Activated T-cell treated with anti-CD3 and anti-CD28 coated beads for 1 hour (primary cell): Measurements from ENCODE around the gene BMP2K.
"Not testable (repeated sequence)": the region's sequence is repeated elsewhere in the genome, so short reads cannot be mapped to it uniquely, and the experiment has no call there.

Source experiments
- DNase-seq: peaks from one replicate; pipeline ENCODE4 v3.0.0-alpha.2; 2020; ENCODE audit warnings: low read depth

BMP2K gene

DNA sequence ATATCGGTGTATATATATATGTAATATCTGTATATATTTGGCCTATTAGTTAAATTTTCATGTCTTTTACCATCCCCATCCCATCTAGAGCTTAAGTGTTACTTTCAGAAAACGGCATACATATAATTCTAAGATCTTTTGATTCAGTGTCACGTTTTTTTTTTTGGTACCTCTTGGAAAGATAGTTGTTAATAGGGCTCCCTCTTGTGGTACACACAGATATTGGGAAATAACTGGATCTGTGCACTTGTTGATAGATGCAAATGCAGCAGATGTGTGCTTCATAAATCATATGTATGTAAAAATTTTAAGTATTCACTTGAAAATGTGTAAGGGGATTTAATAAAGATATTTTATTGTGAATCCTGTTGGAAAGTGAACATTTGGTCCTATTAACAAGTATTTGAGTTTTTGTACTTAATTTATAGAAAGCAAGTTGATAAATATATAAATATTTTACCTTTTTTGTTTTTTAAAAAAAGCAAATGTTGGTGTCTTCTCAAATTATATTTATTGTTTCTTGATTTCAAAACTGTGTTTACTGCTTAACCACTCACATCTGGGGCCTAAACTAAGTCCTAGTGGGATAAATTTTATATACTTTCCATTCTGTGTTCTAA lies 88.4 kb downstream of the BMP2K start:
- no peak for DNase-seq

DNA sequence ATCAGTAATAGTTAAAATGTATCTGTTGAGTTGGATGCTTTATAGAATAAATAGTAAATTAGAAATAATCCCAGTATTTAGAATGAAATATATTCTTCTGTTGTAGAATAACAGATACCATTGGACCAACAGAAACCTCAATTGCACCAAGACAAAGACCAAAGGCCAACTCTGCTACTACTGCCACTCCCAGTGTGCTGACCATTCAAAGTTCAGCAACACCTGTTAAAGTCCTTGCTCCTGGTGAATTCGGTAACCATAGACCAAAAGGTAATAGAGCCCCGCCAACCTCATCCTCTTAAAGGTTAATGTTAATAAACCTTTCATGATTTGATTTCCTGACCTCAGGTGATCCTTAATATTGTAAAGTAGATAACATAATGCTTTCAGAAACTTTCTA lies 89.3 kb downstream of the BMP2K start:
- DNase-seq: no peak

DNA sequence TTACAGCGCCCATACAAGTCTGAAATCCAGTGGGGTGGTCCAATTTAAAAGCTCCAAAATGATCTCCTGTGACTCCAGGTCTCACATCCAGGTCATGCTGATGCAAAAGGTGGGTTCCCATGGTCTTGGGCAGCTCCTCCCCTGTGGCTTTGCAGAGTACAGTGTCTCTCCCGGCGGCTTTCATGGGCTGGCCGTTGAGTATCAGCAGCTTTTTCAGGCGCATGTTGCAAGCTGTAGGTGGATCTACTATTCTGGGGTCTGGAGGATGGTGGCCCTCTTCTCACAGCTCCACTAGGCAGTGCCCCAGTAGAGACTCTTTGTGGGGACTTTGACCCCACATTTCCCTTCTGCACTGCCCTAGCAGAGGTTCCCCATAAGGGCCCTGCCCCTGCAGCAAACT lies 92.6 kb downstream of the BMP2K start:
- not testable (repeated sequence) for DNase-seq

DNA sequence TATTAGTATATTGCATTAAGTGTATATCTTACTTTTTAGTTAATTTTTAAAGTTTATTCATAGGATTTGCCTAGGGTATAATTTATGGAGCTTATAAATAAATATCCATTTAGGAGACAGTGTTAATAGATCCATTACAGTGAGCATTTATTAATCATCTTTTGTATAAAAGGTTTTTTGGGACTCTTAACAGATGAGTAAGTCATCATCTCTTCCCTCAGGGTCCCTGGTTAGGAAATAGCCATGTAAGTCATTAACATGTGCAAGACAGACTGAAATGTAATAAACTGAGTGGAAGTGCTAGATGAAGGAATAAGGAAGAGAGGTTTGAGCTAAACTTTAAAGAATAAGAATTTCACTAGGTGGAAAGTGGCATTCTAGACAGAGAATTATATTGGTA lies 93.9 kb downstream of the BMP2K start:
- DNase-seq: no peak

DNA sequence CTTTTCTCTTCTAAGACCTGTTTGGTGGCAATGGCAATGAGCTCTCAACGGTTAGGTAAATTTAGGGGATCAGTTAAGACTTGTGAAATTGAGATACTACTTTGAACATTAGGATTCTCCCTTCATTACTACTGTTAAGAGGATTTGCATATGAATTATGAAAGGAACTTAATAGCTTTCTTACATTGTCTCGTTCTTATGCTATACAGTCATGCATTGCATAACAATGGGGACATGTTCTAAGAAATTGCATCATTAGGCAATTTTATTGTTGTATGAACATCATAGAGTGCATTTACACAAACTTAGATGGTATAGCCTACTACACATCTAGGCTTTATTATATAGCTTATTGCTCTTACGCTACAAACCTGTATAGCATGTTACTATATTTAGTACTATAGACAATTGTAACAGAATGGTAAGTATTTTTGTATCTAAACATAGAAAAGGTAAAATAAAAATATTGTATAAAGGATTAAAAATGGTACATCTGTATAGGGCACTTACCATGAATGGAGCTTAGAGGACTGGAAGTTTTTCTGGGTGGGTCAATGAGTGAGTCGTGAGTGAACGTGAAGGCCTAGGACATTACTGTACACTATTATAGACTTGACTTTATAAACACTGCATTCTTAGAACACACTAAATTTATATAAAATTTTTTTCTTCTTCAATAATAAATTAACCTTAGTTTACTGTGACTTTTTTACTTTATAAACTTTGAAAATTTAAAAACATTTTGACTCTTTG lies 100.6 kb downstream of the BMP2K start:
- DNase-seq: no peak

DNA sequence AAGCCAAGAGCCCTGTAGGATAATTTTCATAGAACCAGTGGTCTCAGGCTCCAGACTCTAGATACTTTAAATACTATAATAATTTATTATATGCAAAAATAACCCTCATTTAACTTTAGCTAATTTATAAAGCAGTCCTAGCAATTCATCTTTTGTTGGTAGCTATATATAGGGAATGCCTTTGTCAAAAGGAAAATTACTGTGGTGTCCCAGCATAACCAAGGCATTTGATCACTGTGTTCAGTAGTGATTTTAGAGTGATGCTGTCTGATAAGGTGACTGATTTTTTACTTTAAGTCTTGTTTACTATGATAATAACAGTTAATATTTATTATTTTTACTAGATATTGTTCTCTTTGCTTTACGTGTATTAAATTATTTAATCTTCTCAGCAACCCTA lies 101.9 kb downstream of the BMP2K start:
- DNase-seq: no peak

DNA sequence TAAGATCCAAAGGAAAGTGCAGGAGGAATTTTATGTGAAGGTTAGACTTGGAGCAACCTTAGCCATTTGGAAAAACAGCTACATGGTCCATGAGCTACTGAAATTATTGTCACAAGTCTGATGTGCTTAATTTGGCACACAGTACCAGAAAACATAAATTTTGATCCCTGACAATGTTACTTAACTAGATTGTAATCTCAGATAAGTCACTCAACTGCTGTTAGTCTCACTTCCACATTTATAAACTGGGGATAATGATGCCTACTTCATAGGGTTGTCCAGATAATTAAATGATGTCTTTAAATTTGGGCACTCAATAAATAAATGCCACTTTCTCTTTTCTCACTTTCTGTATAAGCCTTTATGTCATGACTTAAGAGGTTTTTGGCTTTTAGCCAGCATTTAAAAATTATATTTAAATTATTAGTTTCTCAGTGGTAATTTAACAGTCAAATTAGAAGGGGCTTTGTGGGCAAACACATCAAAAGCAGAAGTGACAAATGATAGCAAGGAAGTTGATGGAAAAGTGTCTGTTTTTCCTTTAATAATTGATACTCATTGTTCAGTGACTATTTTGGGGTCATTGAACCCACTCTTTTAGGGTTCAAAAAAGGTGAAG lies 104.8 kb downstream of the BMP2K start:
- no peak for DNase-seq

DNA sequence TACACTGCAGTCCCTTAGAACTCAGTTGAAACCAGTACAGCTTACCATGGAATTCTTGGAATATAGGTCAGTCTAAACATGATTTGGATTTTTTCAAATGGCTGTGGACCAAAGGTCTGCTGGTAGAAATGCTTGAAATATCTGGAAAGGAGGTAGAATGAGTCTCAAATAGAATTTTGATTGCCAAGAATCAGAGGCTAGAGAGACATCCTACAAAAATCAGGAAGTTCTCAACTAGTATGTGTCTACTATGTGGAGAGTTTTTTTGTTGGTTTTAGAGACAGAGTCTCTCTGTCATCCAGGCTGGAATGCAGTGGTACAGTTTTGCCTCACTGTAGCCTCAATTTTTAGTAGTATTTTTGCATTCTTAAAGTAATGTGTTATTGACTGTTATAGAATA lies 109.4 kb downstream of the BMP2K start:
- no peak for DNase-seq

DNA sequence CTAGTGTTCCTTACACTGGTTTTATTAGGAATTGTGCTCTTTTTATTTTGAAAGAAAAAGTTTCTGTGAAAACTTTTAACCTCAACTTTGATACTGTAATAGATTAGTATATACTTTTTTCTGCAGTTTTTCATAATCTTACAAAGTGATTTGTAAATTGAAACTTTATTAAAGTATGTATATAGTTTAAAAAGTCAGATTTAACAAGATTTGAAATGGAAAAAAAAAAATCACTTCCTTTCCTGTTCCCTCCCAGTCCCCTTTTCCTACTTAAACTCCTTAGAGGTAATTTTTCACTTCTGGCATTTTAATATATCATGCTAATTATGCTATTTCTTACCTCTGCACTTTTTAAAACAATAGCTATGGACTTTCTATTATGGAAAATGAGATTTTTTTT lies 113.8 kb downstream of the BMP2K start:
- no peak for DNase-seq

DNA sequence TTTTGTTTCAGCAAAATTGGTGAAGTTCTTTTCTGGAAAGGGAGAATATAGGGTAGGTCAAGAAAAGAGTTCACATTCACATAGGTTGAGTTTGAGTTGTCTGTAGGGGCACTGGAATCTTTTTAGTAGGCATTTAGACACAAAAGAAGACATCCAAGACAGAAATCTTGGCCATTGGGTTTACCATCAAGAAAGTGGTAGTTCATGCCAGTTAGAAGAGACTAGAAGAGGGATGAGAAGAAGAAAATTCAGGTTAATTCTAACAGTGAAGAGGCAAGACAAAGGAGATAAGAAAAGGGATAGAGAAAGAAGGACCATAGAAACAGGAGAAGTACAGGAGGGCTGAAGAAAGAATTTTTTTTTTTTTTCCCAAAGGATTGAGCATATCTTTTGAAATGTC lies 123.2 kb downstream of the BMP2K start:
- DNase-seq: no peak

DNA sequence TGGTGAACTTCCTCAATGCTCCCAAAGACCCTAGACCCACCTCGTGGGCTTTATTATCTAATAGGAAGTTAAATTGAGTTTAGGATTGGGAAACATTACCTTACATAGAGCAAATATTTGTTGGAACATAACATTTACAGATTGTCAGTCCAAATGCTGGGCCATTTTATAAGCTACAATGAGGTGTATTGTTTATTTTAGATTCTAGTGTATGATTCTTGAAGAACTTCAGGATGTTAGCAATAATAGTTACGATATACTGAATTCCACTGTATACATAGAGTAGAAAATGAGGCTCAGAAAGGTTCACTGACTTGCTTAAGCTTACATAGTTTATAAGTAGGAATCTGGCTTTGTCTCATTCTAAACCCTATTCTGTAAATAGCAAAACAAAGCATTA lies 125.7 kb downstream of the BMP2K start:
- no peak for DNase-seq

DNA sequence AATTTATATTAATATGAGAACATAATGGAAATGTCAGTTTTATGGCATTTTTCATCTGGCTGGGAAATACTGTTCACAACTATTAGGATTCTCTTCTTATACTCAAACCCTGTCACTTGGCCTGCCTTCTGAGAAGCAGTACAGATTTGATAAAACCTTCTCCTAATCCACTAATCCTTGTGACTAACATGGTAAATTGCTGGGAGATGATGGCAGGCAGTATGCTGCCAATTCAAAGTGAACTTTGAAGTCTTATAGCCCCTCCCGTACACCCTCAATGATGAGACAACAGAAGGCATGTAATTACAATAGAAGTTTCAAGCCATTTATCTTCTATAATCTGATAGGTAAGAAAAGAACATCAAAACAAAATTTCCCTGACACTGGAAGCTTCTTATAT lies 126.1 kb downstream of the BMP2K start:
- no peak for DNase-seq

DNA sequence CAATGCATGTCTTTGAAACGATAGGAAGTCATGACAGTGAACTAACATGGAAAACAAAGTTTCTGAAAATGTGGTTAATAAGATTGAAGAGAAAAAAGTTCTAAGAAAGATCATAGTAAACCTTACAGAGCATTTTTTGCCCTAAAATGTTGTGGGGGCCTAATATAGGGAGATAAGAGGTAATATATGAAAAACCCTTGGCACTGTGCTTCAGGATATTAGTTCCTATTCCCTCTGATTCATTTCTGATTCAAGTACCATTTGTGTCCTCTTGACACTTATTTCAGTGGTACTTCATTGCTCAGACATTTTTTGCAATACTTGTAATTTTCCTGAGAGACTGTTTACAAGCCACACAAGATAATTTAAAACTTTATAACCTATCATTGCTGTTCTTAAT lies 128.0 kb downstream of the BMP2K start:
- no peak for DNase-seq

DNA sequence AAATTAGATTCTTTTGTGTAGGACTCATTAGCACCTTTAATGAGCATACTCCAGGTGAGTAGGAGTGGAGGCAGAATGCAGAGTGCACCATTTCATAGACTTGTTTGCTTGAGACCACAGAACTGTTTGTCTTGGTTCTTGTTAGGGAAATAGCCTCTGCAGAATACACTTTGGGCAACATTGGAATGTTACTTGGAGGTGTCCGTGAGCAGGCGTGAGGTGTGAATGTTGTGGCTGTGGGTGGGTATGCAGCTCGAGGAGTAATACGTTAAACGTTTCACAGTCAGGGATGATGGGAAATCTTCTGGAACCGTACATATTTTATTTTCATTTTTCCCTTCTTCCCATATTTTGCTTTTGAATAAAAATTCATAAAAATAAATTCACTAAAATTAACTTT lies 131.5 kb downstream of the BMP2K start:
- DNase-seq: no peak

DNA sequence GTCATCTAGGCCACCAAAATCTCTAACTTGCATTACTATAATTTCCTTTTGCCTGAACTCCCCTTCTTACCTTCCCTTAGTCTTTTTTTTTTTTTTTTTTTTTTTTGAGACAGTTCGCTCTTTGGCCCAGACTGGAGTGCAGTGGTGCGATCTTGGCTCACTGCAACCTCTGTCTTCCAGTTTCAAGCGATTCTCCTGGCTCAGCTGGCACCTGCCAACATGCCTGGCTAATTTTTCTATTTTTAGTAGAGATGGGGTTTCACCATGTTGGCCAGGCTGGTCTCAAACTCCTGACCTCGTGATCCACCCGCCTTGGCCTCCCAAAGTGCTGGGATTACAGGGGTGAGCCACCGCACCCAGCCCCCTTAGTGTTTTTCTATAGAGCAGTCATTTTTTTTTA lies 132.8 kb downstream of the BMP2K start:
- not testable (repeated sequence) for DNase-seq

DNA sequence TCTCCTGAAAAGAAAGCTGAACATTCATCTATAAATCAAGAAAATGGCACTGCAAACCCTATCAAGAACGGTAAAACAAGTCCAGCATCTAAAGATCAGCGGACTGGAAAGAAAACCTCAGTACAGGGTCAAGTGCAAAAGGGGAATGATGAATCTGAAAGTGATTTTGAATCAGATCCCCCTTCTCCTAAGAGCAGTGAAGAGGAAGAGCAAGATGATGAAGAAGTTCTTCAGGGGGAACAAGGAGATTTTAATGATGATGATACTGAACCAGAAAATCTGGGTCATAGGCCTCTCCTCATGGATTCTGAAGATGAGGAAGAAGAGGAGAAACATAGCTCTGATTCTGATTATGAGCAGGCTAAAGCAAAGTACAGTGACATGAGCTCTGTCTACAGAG lies 134.5 kb downstream of the BMP2K start:
- DNase-seq: no peak

DNA sequence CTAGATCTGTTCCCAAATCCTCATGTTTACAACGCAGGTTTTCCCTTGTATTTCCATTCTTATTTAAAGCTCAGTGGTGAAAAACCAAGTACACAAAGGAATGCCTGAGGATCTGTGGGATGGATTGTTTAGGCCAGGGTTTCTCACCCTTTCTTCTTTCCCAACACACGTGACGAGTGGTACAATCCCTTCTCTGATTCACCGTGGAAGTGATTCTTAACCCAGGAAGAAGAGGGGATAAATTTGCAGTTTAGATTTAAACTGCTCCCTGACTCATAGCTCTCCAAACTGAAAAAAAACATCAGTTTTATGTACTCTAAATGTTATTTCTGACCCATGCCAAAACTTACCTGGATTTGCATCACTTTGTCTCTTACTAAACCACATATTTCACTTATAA lies 146.1 kb downstream of the BMP2K start:
- DNase-seq: no peak

DNA sequence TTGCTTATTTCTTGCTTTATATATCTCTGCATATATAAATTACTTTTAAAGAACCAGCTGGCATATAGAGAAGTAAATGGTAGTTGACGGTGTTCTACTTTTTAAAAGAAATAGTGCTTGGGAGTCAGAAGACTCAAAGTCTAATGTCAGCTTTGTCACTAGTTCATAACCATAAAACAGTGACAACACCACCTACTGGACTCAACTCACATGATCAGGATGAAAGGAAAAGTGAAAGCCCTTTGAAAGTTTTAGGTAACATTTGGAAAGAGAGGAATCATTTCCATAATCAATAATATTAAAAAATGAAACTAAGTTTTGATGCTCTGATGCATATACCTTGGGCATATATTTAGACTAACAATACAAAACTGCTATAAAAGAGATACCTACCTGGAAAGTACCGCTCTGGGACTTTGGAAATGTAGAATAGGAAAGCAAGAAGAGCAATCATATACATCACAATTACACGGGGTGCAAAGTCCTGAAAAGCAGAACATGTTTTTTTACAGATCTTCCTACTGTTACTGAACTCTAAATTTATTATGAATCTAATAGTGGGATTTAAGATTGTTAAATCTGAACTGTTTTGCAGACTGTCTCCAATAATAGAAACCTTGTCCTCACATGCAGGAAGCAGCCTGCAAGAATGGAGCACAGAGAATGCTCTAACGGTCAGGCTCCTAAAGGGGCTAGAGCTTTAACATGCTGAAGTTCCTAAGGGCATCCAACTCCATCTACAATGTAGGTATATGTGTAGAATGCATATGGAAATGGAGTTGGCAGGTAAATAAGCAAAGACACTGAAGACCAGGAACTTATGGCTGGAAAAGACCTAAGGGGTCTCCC lies 147.5 kb downstream of the BMP2K start:
- no peak for DNase-seq

DNA sequence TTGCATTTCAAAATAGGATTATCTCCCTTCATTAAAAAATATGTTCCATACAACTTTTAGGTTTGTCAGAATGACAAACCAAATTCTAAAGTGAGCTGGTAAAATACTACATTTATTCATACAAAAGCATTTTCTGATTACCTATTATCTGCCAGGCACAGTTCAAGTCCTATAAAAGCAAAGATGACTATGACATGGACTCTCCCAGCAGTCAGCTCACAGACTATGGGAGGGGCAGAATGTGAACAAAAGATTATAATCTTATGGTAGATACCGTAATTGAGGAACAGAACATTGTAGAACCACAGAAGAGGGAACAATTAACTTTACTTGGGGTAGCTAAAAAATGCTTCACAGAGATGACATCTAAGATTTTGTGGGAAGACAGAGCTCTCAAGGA lies 150.7 kb downstream of the BMP2K start:
- no peak for DNase-seq

DNA sequence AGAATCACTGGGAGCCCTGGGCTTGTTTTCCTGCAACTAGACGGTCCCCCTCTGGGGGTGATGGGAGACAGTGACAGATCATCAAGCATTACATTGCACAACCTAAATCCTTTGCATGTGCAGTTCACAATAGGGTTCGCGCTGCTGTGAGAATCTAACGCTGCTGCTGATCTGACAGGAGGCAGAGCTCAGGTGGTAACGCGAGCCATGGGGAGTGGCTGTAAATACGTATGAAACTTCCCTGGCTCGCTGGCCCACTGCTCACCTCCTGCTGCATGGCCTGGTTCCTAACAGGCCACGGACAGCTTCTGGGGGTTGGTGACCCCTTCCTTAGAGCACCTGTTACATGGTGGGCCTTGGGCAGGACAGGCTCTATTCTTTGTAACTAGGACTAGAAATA lies 152.7 kb downstream of the BMP2K start:
- no peak for DNase-seq

DNA sequence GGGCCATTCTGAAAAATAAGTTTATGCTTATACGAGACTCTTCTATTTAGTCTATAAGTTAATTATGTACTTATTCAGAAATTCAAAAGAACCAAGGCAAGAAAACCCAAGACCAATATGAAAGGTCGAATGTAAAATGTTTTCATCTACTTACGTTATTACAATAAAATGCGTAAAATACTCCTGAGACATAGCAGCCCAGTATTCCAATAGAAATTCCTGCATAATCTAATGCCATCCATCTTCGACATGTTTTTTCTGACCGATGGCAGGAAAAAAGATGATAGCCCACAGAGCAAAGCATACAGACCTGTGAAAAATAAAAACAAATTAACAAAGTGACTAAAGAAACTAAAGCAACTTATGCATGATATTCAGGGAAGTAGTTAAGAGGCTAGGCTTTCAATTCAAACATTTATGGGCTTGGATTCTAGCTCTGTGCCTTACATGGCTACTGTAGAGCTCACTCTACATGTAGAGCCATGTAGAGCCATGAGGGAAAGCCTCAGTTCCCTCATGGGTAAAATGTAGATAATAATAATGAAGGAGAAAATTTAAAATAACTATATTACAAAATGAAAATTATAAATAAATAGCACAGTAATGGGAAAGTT lies 154.0 kb downstream of the BMP2K start:
- DNase-seq: no peak

DNA sequence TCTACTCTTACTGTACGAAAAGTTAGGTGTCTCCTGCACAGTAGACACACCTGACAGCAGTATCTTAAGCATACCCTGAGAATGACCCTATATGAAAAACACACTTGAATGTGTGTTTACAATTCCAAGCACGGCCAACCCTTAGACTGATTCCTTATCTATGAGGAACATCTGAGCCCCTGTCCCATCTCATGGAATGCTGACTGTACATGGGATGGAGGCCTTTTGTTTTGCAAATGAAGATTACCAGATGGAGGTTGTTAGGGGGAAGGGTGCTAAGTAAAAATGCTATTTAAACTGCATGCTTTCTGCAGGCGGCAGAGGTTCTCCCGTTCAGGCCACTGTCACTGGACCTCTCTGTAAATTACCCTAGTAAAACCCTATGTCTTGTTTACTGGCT lies 160.8 kb downstream of the BMP2K start:
- DNase-seq: no peak
